ENCODE results near the gene KCNN4. TPM values are rescaled to one million over a fixed set of nuclear protein-coding genes. Genes with fewer than 3 reads are reported as not detected.
"Not testable (repeated sequence)": the region's sequence is repeated elsewhere in the genome, so short reads cannot be mapped to it uniquely, and the experiment has no call there.

KCNN4 gene
- total RNA-seq, result 0.10 and 0.23 TPM in 2 replicates

GRCh38 chr19:43780706-43781525 lies at the start of gene KCNN4:
TSS of gene KCNN4 (minus strand) at chr19:43780973. CDS start at chr19:43780861, 112 bp downstream.
- no peak for DNase-seq (ENCODE audit: extremely low read depth, low read depth, low spot score)

- peak; percentile 44 for DNase-seq (ENCODE audit: extremely low read depth, low read depth, low spot score)
These were observed 46.3 kb upstream of the KCNN4 start, which contains the start of gene ZNF283 for GRCh38 chr19:43826787-43827754. TSS of gene ZNF283 (plus strand) at chr19:43827321. CDS start at chr19:43833505, 6,184 bp downstream.

GRCh38 chr19:43824572-43824971 lies 43.8 kb upstream of the KCNN4 start:
- DNase-seq (ENCODE audit: extremely low read depth, low read depth, low spot score), result not testable (repeated sequence)

GRCh38 chr19:43823856-43824255 lies 43.1 kb upstream of the KCNN4 start:
- DNase-seq (ENCODE audit: extremely low read depth, low read depth, low spot score), result not testable (repeated sequence)

- no peak for DNase-seq (ENCODE audit: extremely low read depth, low read depth, low spot score)
These were observed 40.1 kb upstream of the KCNN4 start for GRCh38 chr19:43820884-43821215.

- DNase-seq (ENCODE audit: extremely low read depth, low read depth, low spot score), result no peak
These were observed 39.5 kb upstream of the KCNN4 start for GRCh38 chr19:43820098-43820883.

- no peak for DNase-seq (ENCODE audit: extremely low read depth, low read depth, low spot score)
These were observed 37.7 kb upstream of the KCNN4 start for GRCh38 chr19:43818500-43818899.

GRCh38 chr19:43817454-43817853 lies 36.7 kb upstream of the KCNN4 start:
- not testable (repeated sequence) for DNase-seq (ENCODE audit: extremely low read depth, low read depth, low spot score)

- no peak for DNase-seq (ENCODE audit: extremely low read depth, low read depth, low spot score)
These were observed 34.0 kb upstream of the KCNN4 start for GRCh38 chr19:43814663-43815352.

- no peak for DNase-seq (ENCODE audit: extremely low read depth, low read depth, low spot score)
These were observed 31.9 kb upstream of the KCNN4 start for GRCh38 chr19:43812688-43813087.

GRCh38 chr19:43812259-43812658 lies 31.5 kb upstream of the KCNN4 start:
- no peak for DNase-seq (ENCODE audit: extremely low read depth, low read depth, low spot score)

- no peak for DNase-seq (ENCODE audit: extremely low read depth, low read depth, low spot score)
These were observed 31.1 kb upstream of the KCNN4 start for GRCh38 chr19:43811837-43812236.

- DNase-seq (ENCODE audit: extremely low read depth, low read depth, low spot score), result peak; percentile 47
These were observed 29.3 kb upstream of the KCNN4 start for GRCh38 chr19:43809762-43810696.

GRCh38 chr19:43807651-43808050 lies 26.9 kb upstream of the KCNN4 start:
- DNase-seq (ENCODE audit: extremely low read depth, low read depth, low spot score), result no peak

GRCh38 chr19:43806848-43807247 lies 26.1 kb upstream of the KCNN4 start:
- DNase-seq (ENCODE audit: extremely low read depth, low read depth, low spot score), result no peak

- DNase-seq (ENCODE audit: extremely low read depth, low read depth, low spot score), result not testable (repeated sequence)
These were observed 25.6 kb upstream of the KCNN4 start for GRCh38 chr19:43806401-43806800.

GRCh38 chr19:43804432-43804831 lies 23.7 kb upstream of the KCNN4 start:
- DNase-seq (ENCODE audit: extremely low read depth, low read depth, low spot score), result no peak

GRCh38 chr19:43802216-43802951 lies 21.6 kb upstream of the KCNN4 start, which contains the start of gene LYPD5:
TSS of gene LYPD5 (minus strand) at chr19:43802447. CDS start at chr19:43802380, 67 bp downstream.
- no peak for DNase-seq (ENCODE audit: extremely low read depth, low read depth, low spot score)
